GM12864 (cell line): ENCODE data around the gene IL13RA2.

Experiments used
- DNase-seq: peaks from one replicate; pipeline ENCODE4 v3.0.0-alpha.2; 2011; ENCODE audit warnings: low read depth
- H3K4me3 ChIP-seq: 2 replicates; pipeline ENCODE4 v1.5.1; 2011; ENCODE audit warnings: mild to moderate bottlenecking, low read depth, low read length, control low read depth
- CTCF ChIP-seq: IDR thresholded peaks from 2 replicates; pipeline ENCODE4 v1.5.1; 2011; ENCODE audit warnings: low read depth, mild to moderate bottlenecking, moderate library complexity, low read length, control low read depth, inconsistent platforms; ENCODE audit errors: missing control alignments

IL13RA2 gene

GRCh38 chrX:115029440-115029839, 12.0 kb upstream of the IL13RA2 start:
- no peak for DNase-seq
- no peak overlapping the region for H3K4me3 ChIP-seq
- TF ChIP-seq CTCF: no peak

GRCh38 chrX:115023811-115024210, 6.4 kb upstream of the IL13RA2 start:
- DNase-seq: no peak
- no peak for TF ChIP-seq CTCF
- no peak overlapping the region for H3K4me3 ChIP-seq

- DNase-seq: no peak
Measured at GRCh38 chrX:115023139-115023538, 5.7 kb upstream of the IL13RA2 start.

GRCh38 chrX:115021121-115021520, 3.7 kb upstream of the IL13RA2 start:
- no peak for TF ChIP-seq CTCF
- DNase-seq: no peak
- H3K4me3 ChIP-seq: no peak overlapping the region

More at GRCh38 chrX:115023139-115023538, 5.7 kb upstream of the IL13RA2 start:
- no peak overlapping the region for H3K4me3 ChIP-seq
- no peak for TF ChIP-seq CTCF

- TF ChIP-seq CTCF: no peak
- DNase-seq: no peak
- no peak overlapping the region for H3K4me3 ChIP-seq
Measured at GRCh38 chrX:115018944-115019343, 1.5 kb upstream of the IL13RA2 start.

- TF ChIP-seq CTCF: no peak
- no peak overlapping the region for H3K4me3 ChIP-seq
- DNase-seq: no peak
Measured at GRCh38 chrX:115018040-115018647, 728 bp upstream of the IL13RA2 start.

- no peak for TF ChIP-seq CTCF
- H3K4me3 ChIP-seq: no peak overlapping the region
- DNase-seq: no peak
Measured at GRCh38 chrX:115013705-115014104, 3.7 kb downstream of the IL13RA2 start.
